Measurements from ENCODE around the gene APPL2. TPM values are rescaled to one million over a fixed set of nuclear protein-coding genes. Genes with fewer than 3 reads are reported as not detected.

The APPL2 gene
- total RNA-seq, 3 donors from 2014 or later: 110 to 226 (median 138) TPM

DNA sequence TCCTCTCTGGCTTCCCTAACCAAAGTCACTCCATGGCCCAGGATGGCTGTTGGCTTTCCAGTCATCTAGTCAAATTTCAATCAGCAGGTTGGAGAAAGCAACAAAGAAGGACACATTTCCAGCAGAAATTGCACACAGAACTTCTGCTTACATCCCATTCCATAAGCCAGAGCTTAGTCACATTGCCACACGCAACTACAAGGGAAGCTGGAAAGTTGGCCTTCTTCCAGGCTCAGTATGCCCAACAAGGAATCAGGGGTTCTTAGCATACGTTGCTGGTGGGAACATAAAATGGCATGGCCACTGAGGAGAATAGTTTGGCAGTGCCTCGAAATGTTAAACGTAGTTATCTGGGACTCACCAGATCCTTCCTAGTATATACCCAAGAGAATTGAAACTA, 9.3 kb upstream of the APPL2 start:
- Histone ChIP-seq H3K9me3 (no peaks in the 10 kb centered on the region), H3K36me3 (ENCODE audit: low read depth) (no peaks in the 10 kb centered on the region), H3K4me3 (no peak overlapping the region), H3K4me1 (ENCODE audit: low read depth) (no peaks in the 10 kb centered on the region)
- intact Hi-C loops (cut with DNase I, micrococcal nuclease): no loop called here
- TF ChIP-seq, protein P1, sequence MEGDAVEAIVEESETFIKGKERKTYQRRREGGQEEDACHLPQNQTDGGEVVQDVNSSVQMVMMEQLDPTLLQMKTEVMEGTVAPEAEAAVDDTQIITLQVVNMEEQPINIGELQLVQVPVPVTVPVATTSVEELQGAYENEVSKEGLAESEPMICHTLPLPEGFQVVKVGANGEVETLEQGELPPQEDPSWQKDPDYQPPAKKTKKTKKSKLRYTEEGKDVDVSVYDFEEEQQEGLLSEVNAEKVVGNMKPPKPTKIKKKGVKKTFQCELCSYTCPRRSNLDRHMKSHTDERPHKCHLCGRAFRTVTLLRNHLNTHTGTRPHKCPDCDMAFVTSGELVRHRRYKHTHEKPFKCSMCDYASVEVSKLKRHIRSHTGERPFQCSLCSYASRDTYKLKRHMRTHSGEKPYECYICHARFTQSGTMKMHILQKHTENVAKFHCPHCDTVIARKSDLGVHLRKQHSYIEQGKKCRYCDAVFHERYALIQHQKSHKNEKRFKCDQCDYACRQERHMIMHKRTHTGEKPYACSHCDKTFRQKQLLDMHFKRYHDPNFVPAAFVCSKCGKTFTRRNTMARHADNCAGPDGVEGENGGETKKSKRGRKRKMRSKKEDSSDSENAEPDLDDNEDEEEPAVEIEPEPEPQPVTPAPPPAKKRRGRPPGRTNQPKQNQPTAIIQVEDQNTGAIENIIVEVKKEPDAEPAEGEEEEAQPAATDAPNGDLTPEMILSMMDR (IDR thresholded peaks at IDR 0.05): no peak
- ATAC-seq: no peak
- no peak for DNase-seq

DNA sequence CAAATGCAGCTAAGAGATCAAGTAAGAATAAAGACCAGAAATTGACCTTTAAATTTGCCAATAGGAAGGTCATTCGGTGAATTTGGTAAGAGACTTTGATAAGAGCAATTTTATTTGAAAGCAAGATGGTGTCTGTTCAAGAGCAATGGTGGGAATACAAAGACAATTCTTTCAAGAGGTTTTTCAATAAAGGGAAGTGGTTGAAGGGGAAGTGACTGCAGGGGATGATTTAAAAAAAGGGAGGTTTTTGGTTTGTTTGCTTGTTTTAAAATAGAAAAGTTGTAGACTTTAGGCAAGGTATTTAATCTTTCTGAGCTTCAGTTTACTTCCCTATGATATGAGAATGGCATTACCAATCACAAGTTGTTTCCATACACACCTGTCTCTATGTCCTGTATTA, 4.3 kb upstream of the APPL2 start:
- H3K9me3 ChIP-seq: no peaks in the 10 kb centered on the region
- H3K4me1 ChIP-seq (ENCODE audit: low read depth): peaks cover 3% of the 10 kb centered on the region
- ATAC-seq (no peak), DNase-seq (no peak)
- H3K4me3 ChIP-seq: no peak overlapping the region
- TF ChIP-seq, protein P1 (IDR thresholded peaks at IDR 0.05): no peak
- H3K36me3 ChIP-seq (ENCODE audit: low read depth): no peaks in the 10 kb centered on the region
- intact Hi-C loops (cut with DNase I, micrococcal nuclease): no loop called here

DNA sequence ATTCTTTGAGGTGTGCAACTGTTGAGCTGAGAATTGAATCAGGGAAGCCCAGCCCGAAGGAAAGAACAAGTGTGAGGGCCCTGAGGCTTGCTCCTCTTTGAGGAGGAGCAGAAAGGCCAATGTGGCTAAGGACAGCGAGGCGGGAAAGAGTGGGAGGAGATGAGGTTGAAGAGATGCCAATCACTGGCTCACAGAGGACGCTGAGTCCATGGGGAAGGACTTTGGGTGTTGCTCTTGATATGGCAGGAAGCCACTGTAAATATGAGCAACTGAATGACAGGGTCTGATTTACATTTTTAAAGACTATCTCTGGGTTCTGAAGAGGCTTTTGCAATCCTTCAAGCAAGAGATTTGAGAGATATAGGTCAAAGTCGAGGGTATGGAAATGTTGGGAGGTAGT, 3.3 kb upstream of the APPL2 start:
- TF ChIP-seq, protein P1 (IDR thresholded peaks at IDR 0.05): no peak
- DNase-seq (peak in 2 of 3 donors; percentile 44 to 51), ATAC-seq (peak; percentile 56)
- intact Hi-C loops (cut with DNase I, micrococcal nuclease): no loop called here
- no peaks in the 10 kb centered on the region for H3K9me3 ChIP-seq
- H3K4me3 ChIP-seq: no peak overlapping the region
- peaks cover 7% of the 10 kb centered on the region for H3K4me1 ChIP-seq (ENCODE audit: low read depth)
- no peaks in the 10 kb centered on the region for H3K36me3 ChIP-seq (ENCODE audit: low read depth)

DNA sequence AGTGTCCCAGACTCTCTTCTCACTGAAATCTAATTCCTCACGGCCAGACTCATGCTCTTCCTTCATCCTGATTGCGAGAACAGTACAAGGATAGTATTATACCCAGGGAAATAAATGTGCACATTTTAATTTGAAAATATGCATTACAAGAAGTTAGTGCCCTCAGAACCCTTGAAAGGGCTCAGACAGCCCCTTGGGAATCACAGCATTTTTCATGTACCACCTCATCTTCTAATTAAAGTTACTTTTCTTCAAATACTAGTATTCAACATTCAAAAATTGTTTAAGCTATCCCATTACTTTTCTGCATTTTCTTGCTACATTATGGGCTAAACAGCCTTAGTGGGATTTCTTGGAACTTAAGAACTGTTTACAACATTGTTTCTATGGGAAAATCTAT, 1.7 kb upstream of the APPL2 start:
- Histone ChIP-seq H3K4me3 (no peak overlapping the region), H3K9me3 (no peaks in the 10 kb centered on the region), H3K4me1 (ENCODE audit: low read depth) (peaks cover 21% of the 10 kb centered on the region), H3K36me3 (ENCODE audit: low read depth) (no peaks in the 10 kb centered on the region)
- ATAC-seq (no peak), DNase-seq (no peak)
- intact Hi-C loops (cut with DNase I, micrococcal nuclease): no loop called here
- TF ChIP-seq, protein P1 (IDR thresholded peaks at IDR 0.05): no peak

DNA sequence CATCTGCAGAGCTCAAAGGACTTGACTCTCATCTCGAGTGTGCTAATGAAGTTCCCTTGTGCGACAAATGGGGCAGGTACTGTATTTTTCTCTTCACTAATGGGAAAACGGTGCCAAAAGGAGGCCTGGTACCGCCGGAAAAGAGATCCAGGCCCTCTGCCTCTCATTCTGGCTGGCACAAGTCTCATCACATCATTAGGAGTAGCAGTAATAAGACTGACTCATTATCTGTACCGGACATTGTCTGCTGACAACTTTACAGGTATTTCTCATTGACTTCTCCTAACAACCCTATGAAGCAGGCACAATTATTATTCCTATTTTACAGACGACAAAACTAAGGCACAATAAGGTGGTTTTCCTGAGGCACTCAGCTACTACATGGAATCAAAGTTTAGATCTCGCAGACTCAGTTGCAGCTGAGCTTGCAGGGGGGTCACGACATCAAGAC, 668 bp downstream of the APPL2 start:
- intact Hi-C loops (cut with DNase I, micrococcal nuclease): no loop called here
- TF ChIP-seq, protein P1 (IDR thresholded peaks at IDR 0.05): no peak

DNA sequence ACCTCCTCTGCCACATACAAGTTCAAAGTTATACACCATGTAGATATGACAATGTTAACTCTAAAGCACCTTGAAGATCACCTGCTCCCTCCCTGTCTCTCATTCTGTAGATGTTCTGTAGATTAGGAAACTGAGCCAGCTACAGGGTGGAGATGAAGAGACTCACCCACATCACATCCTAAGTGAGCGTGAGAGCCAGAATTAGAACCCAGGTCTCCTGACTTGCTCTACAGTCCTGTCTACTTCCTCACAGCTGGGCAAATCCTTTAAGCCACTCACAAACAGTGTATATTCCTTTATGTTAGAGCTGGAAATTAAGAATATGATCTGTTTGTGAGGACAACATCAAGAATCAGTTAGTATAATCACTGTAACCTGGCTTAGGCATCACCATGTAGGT, 1.8 kb downstream of the APPL2 start:
- DNase-seq: no peak
- intact Hi-C loops (cut with DNase I, micrococcal nuclease): no loop called here
- Histone ChIP-seq H3K9me3 (no peaks in the 10 kb centered on the region), H3K4me1 (ENCODE audit: low read depth) (peaks cover 27% of the 10 kb centered on the region), H3K36me3 (ENCODE audit: low read depth) (no peaks in the 10 kb centered on the region), H3K4me3 (no peak overlapping the region)
- ATAC-seq: no peak
- TF ChIP-seq, protein P1 (IDR thresholded peaks at IDR 0.05): no peak

More for the DNA sequence above, 668 bp downstream of the APPL2 start:
- peak overlapping the region; percentile 82 for H3K4me3 ChIP-seq
- no peaks in the 10 kb centered on the region for H3K36me3 ChIP-seq (ENCODE audit: low read depth)
- no peak for DNase-seq
- no peaks in the 10 kb centered on the region for H3K9me3 ChIP-seq
- peaks cover 21% of the 10 kb centered on the region for H3K4me1 ChIP-seq (ENCODE audit: low read depth)
- ATAC-seq: peak; percentile 33

Data from mucosa of descending colon (tissue), 3 donors.